K562 (cell line): Measurements from ENCODE around the gene FBXL4. TPM values are rescaled to one million over a fixed set of nuclear protein-coding genes. Genes with fewer than 3 reads are reported as not detected.

Experiments
- ATAC-seq: fragments of 200-7000 bp; cut with Tn5 transposase; 3 replicates; pipeline ENCODE4 v1.9.1; 2020; ENCODE audit warnings: moderate library complexity
- BruUV-seq: library from RNA; stranded (reverse); fragments of 400-500 nt; replicated peaks from 2 replicates; lab custom pipeline; 2021; lab: Mats Ljungman, UMichigan
- CTCF ChIA-PET: fragments of 300-600 bp; formaldehyde crosslinking; extraction: SDS; loops from one replicate; lab custom pipeline; 2021; ENCODE audit warnings: low intra/inter-chr PET ratio; lab: Yijun Ruan, JAX
- POLR2A ChIA-PET: fragments of 300-600, 350-650 bp; sonication (Branson Sonifier 250); formaldehyde crosslinking; extraction: SDS; loops from one replicate; lab custom pipeline; 2021; ENCODE audit warnings: antibody characterized with exemption, inconsistent platforms; lab: Yijun Ruan, JAX
- DNase-seq, 4 experiments: peaks; one replicate each; pipeline versions ENCODE4 v3.0.0 to v3.0.0-alpha.2; 2011 to 2018; ENCODE audit warnings: low spot score in 3 of 4, mixed read lengths in 3 of 4; ENCODE audit errors: extremely low read depth in 1 of 4
- FAIRE-seq: peaks from 2 replicates; lab custom pipeline; 2011; peaks lifted over from hg19 to GRCh38; lab: Jason Lieb, UNC
- H2AFZ ChIP-seq: 2 replicates; pipeline ENCODE4 v1.6.0; 2011; ENCODE audit warnings: low read depth, low read length, control low read depth, inconsistent platforms
- H3K27ac ChIP-seq: fragments of 200-600 bp; 3 replicates; pipeline ENCODE4 v1.8.0; 2011; ENCODE audit warnings: low read depth, mild to moderate bottlenecking, control low read depth, inconsistent platforms, low read length, moderate library complexity, mixed read lengths; ENCODE audit errors: extremely low read depth
- H3K27me3 ChIP-seq, 2 experiments: fragments of 300-600 bp in 1 of 2; 2 replicates in 1 of 2; 3 replicates in 1 of 2; pipeline versions ENCODE4 v1.6.0 to v1.8.0; 2011; ENCODE audit warnings: inconsistent platforms in 2 of 2, low read length in 2 of 2, mild to moderate bottlenecking in 1 of 2, mixed read lengths in 1 of 2, moderate library complexity in 1 of 2; ENCODE audit not compliant: control insufficient read depth in 2 of 2, insufficient read depth in 2 of 2
- H3K36me3 ChIP-seq: fragments of 300-600 bp; 3 replicates; pipeline ENCODE4 v1.8.0; 2011; ENCODE audit warnings: mild to moderate bottlenecking, low read length, inconsistent platforms; ENCODE audit not compliant: control insufficient read depth, insufficient read depth
- H3K4me1 ChIP-seq, 2 experiments: fragments of 200-600 bp in 1 of 2; replicated peaks in 1 of 2; 2 replicates in 1 of 2; 3 replicates in 1 of 2; pipeline versions ENCODE4 v1.5.1 to v1.8.0; 2011; ENCODE audit warnings: inconsistent platforms in 2 of 2, low read length in 2 of 2, mild to moderate bottlenecking in 1 of 2, mixed read lengths in 1 of 2, moderate library complexity in 1 of 2; ENCODE audit not compliant: control insufficient read depth in 2 of 2, insufficient read depth in 2 of 2
- H3K4me2 ChIP-seq: 2 replicates; pipeline ENCODE4 v1.6.1; 2011; ENCODE audit warnings: low read length, control low read depth, inconsistent platforms, mixed read lengths; ENCODE audit not compliant: insufficient read depth
- H3K4me3 ChIP-seq: fragments of 200-600 bp; sonication (generic), shearing (Covaris generic); 2 replicates; pipeline ENCODE4 v1.5.1; 2016; ENCODE audit warnings: control low read depth, inconsistent platforms
- H3K79me2 ChIP-seq: fragments of 200-600 bp; 3 replicates; pipeline ENCODE4 v1.8.0; 2011; ENCODE audit warnings: low read length, inconsistent platforms; ENCODE audit not compliant: control insufficient read depth, insufficient read depth
- H3K9ac ChIP-seq, 2 experiments: 2 replicates each; pipeline versions ENCODE4 v1.6.0 to v1.6.1; 2011; ENCODE audit warnings: low read depth in 2 of 2, low read length in 2 of 2, control low read depth in 1 of 2, inconsistent platforms in 1 of 2, mild to moderate bottlenecking in 1 of 2, mixed read lengths in 1 of 2; ENCODE audit not compliant: insufficient read depth in 1 of 2
- H3K9me1 ChIP-seq: one replicate; pipeline ENCODE4 v1.6.0; 2011; ENCODE audit warnings: inconsistent platforms, mild to moderate bottlenecking, low read length, moderate library complexity; ENCODE audit not compliant: control insufficient read depth, insufficient read depth
- H3K9me3 ChIP-seq: replicated peaks from 2 replicates; pipeline ENCODE4 v1.5.1; 2011; ENCODE audit warnings: low read depth, low read length, inconsistent platforms; ENCODE audit not compliant: control insufficient read depth, insufficient read depth
- H4K20me1 ChIP-seq: replicated peaks from 2 replicates; pipeline ENCODE4 v1.6.1; 2011; ENCODE audit warnings: low read length, inconsistent platforms, mixed read lengths; ENCODE audit not compliant: control insufficient read depth, insufficient read depth
- ARHGAP35 ChIP-seq: fragments of 450-650 bp; IDR thresholded peaks from 2 replicates; pipeline ENCODE4 v1.6.1; 2018; ENCODE audit not compliant: partially characterized antibody
- BMI1 ChIP-seq: fragments of 150-350 bp; IDR thresholded peaks from 2 replicates; pipeline ENCODE4 v1.6.1; 2014; ENCODE audit warnings: low read length
- ELF2 ChIP-seq: fragments of 250-450 bp; sonication (Bioruptor Pico); IDR thresholded peaks from 2 replicates; pipeline ENCODE4 v1.5.0; 2021; ENCODE audit warnings: mild to moderate bottlenecking
- FOXK2 ChIP-seq, 2 experiments: fragments of 450-650 bp; IDR thresholded peaks in 1 of 2; conservative IDR thresholded peaks in 1 of 2; 2 replicates each; pipeline ENCODE4 v1.6.1; 2016; ENCODE audit warnings: low read depth in 2 of 2, mild to moderate bottlenecking in 1 of 2
- GTF2F1 ChIP-seq: IDR thresholded peaks from 2 replicates; pipeline ENCODE4 v1.6.1; 2011; ENCODE audit warnings: low read depth, low read length, improper control_type of control experiment
- LARP7 ChIP-seq: fragments of 450-650 bp; IDR thresholded peaks from 2 replicates; pipeline ENCODE4 v1.6.1; 2016
- PATZ1 ChIP-seq: fragments of 250-450 bp; sonication (Bioruptor Pico); IDR thresholded peaks from 2 replicates; pipeline ENCODE4 v1.5.0; 2020; ENCODE audit warnings: mild to moderate bottlenecking, borderline replicate concordance
- PML ChIP-seq: IDR thresholded peaks from 2 replicates; pipeline ENCODE4 v1.6.1; 2012; ENCODE audit warnings: low read length, inconsistent platforms
- RBBP5 ChIP-seq: fragments of 200-600 bp; sonication (generic); IDR thresholded peaks from 2 replicates; pipeline ENCODE4 v1.6.1; 2012; ENCODE audit warnings: borderline replicate concordance, mild to moderate bottlenecking, low read length, control low read depth, inconsistent platforms; ENCODE audit not compliant: insufficient read depth, poor library complexity, severe bottlenecking
- TAF1 ChIP-seq: IDR thresholded peaks from 2 replicates; pipeline ENCODE4 v1.6.1; 2011; ENCODE audit warnings: mild to moderate bottlenecking, low read length, moderate library complexity; ENCODE audit not compliant: insufficient read depth, control insufficient read depth, severe bottlenecking; ENCODE audit errors: extremely low read depth
- TEAD2 ChIP-seq: fragments of 450-650 bp; IDR thresholded peaks from 2 replicates; pipeline ENCODE4 v1.6.1; 2016; ENCODE audit warnings: missing genetic modification characterization, control low read depth, missing compliant biosample characterization
- THAP7 ChIP-seq: fragments of 250-450 bp; sonication (Bioruptor Pico); IDR thresholded peaks from 2 replicates; pipeline ENCODE4 v1.5.0; 2021
- ZNF239 ChIP-seq: fragments of 250-450 bp; sonication (Bioruptor Pico); IDR thresholded peaks from 2 replicates; pipeline ENCODE4 v1.4.0; 2020; ENCODE audit warnings: mild to moderate bottlenecking
- ZNF280B ChIP-seq: fragments of 250-450 bp; sonication (Bioruptor Pico); IDR thresholded peaks from 2 replicates; pipeline ENCODE4 v1.5.1; 2021; ENCODE audit warnings: mild to moderate bottlenecking
- ZNF316 ChIP-seq: fragments of 450-650 bp; IDR thresholded peaks from 2 replicates; pipeline ENCODE4 v1.6.1; 2016
- ZNF384 ChIP-seq: IDR thresholded peaks from 2 replicates; pipeline ENCODE4 v1.6.1; 2012; ENCODE audit warnings: low read depth, low read length, improper control_type of control experiment
- ZNF707 ChIP-seq: fragments of 250-450 bp; sonication (Bioruptor Pico); conservative IDR thresholded peaks from 2 replicates; pipeline ENCODE4 v1.8.0; 2022; ENCODE audit warnings: inconsistent platforms, mild to moderate bottlenecking, moderate library complexity
- ZSCAN29 ChIP-seq: fragments of 450-650 bp; IDR thresholded peaks from 2 replicates; pipeline ENCODE4 v1.6.1; 2017
- WGBS: fragments of 100-300 bp; shearing (Covaris generic); methylation state at CpG from one replicate; pipeline ENCODE4 v1.1.6; 2016; ENCODE audit warnings: low coverage, mixed read lengths; ENCODE audit not compliant: insufficient coverage; ENCODE audit errors: missing lambda C conversion rate; 5-methylcytosine and 5-hydroxymethylcytosine counted together
- in situ Hi-C: fragments of 300-500 bp; cut with MboI; formaldehyde crosslinking; loops from 4 replicates; pipeline ENCODE4 v1.15.0; 2018; ENCODE audit warnings: inconsistent platforms, mixed read lengths
- intact Hi-C: fragments of 100-400 bp; cut with micrococcal nuclease; formaldehyde crosslinking; loops from 2 replicates; pipeline ENCODE4 v1.14.2; 2022
- polyA plus RNA-seq, 8 experiments: library from polyadenylated mRNA; depleted of rRNA in 4 of 8; stranded (reverse) in 5 of 8; unstranded in 3 of 8; fragments of >200 nt; fragmentation: Nextera tagmentation in 2 of 8; fragmentation: Illumina TruSeq in 1 of 8; extraction: Ambion mirVana in 2 of 8; extraction: Trizol in 1 of 8; gene quantifications; 2 replicates each; pipeline versions ENCODE4 v1.2.1 to v1.2.3, GENCODE V29; 2011 to 2014; ENCODE audit warnings: inconsistent platforms in 1 of 8, missing spikeins in 1 of 8
- total RNA-seq, 7 experiments: library from RNA; depleted of rRNA in 6 of 7; stranded (reverse); fragments of >200 nt in 6 of 7; fragmentation: Illumina TruSeq in 2 of 7; extraction: Trizol in 2 of 7; gene quantifications; 2 replicates each; pipeline versions ENCODE4 v1.2.1 to v1.2.3, GENCODE V29; 2011 to 2021; ENCODE audit warnings: low replicate concordance in 1 of 7

FBXL4 gene
- total and polyA plus RNA-seq, 9 of the 15 experiments (the other 6 are each of a cell fraction or from before 2014, with no cell fraction given), result 4.2 to 23.1 (median 7.7) TPM

- TF ChIP-seq PATZ1, result no peak
- TF ChIP-seq LARP7, result no peak
- no peak for TF ChIP-seq ZNF316
- no peak for TF ChIP-seq ZNF384
These were observed 116.4 kb downstream of the FBXL4 start (continued) for GRCh38 chr6:98831057-98831958.

GRCh38 chr6:98830146-98830545 is 117.6 kb downstream of the FBXL4 start:
- BruUV-seq, result no TSS peak
- H3K9me3 ChIP-seq, result peaks cover 6% of the 10 kb centered on the region; the same call in 1 of the 2 replicates
- H3K27me3 ChIP-seq, result peaks cover 20 to 26% of the 10 kb centered on the region in 2 experiments
- no peak overlapping the region for H3K4me2 ChIP-seq
- H3K4me1 ChIP-seq, result peaks cover 0 to 46% of the 10 kb centered on the region in 2 experiments; a peak in 3 of 5 replicates
- WGBS, result 0% methylated on average over 2 of the region's 2 CpGs
- H3K27ac ChIP-seq, result no peak overlapping the region
- in situ Hi-C loops (no loop called here), intact Hi-C loops (no loop called here)
- FAIRE-seq (no peak), DNase-seq (no peak), ATAC-seq (no peak)
- POLR2A ChIA-PET, result interaction anchor here (0.6 kb wide), 1 partner anchor 1348 kb away, joined by 3 read pairs; no protein-coding TSS in a partner anchor
- no peaks in the 10 kb centered on the region for H3K36me3 ChIP-seq
- H3K9ac ChIP-seq, result no peak overlapping the region
- no peaks in the 10 kb centered on the region for H3K79me2 ChIP-seq
- H4K20me1 ChIP-seq, result no peaks in the 10 kb centered on the region
- CTCF ChIA-PET, result no interaction called here
- no peak overlapping the region for H3K4me3 ChIP-seq
- H2AFZ ChIP-seq, result no peak overlapping the region
- H3K9me1 ChIP-seq, result no peaks in the 10 kb centered on the region
- no peak for TF ChIP-seq RBBP5
- no peak for TF ChIP-seq FOXK2 (conservative IDR thresholded peaks at IDR 0.05 in 1 of 2, IDR thresholded peaks at IDR 0.05 in 1 of 2; ENCODE audit: low read depth in 2 of 2)
- TF ChIP-seq THAP7 (CRISPR knock-in tag), result no peak
- TF ChIP-seq PML, result no peak
- TF ChIP-seq ZNF239 (CRISPR knock-in tag), result no peak
- no peak for TF ChIP-seq TEAD2 (tag)
- TF ChIP-seq TAF1, result no peak
- TF ChIP-seq ZNF280B, result no peak
- TF ChIP-seq GTF2F1, result no peak
- TF ChIP-seq ZNF707, result no peak
- TF ChIP-seq BMI1, result no peak
- no peak for TF ChIP-seq ARHGAP35
- TF ChIP-seq ELF2, result no peak
- no peak for TF ChIP-seq ZSCAN29
